ENCODE data around the gene AKAP9. TPM values are rescaled to one million over a fixed set of nuclear protein-coding genes. Genes with fewer than 3 reads are reported as not detected.

Gene AKAP9
- total RNA-seq, 2 donors from 2014 or later = 57.0 to 61.9 TPM

- H3K9me3 Mint-ChIP-seq = no peaks in the 10 kb centered on the region
- Histone ChIP-seq H3K27ac (ENCODE audit: low read depth, low read length) (no peak overlapping the region), H3K27me3 (ENCODE audit: control insufficient read depth, insufficient read depth, low read length, poor library complexity, severe bottlenecking) (peaks cover 37% of the 10 kb centered on the region), H3K9ac (ENCODE audit: extremely low read depth, low read length, poor library complexity, severe bottlenecking) (no peak overlapping the region), H3K4me3 (ENCODE audit: low read length) (no peak overlapping the region), H3K4me1 (ENCODE audit: control insufficient read depth, insufficient read depth, low read length) (peaks cover 6% of the 10 kb centered on the region), H3K9me3 (ENCODE audit: control insufficient read depth, low read length) (no peaks in the 10 kb centered on the region), H3K36me3 (ENCODE audit: control insufficient read depth, insufficient read depth, low read length) (peaks cover 17% of the 10 kb centered on the region)
- TF ChIP-seq CTCF (conservative IDR thresholded peaks at IDR 0.05) = no peak
- H3K27ac Mint-ChIP-seq = no peak overlapping the region
- DNase-seq = no peak
- H3K4me1 Mint-ChIP-seq = peaks cover 10% of the 10 kb centered on the region
- H3K27me3 Mint-ChIP-seq (ENCODE audit: insufficient read depth) = peaks cover 12% of the 10 kb centered on the region
- 83 to 92% methylated on average over 2 to 4 of the region's 5 CpGs for WGBS, 2 experiments (ENCODE audit: insufficient coverage in 1 of 2, insufficient read length in 1 of 2)
- H3K4me3 Mint-ChIP-seq = no peak overlapping the region
- peaks cover 13% of the 10 kb centered on the region for H3K36me3 Mint-ChIP-seq (ENCODE audit: low read depth)
These were observed 117.4 kb downstream of the AKAP9 start for GRCh38 chr7:92058040-92058439.

- Mint-ChIP-seq H3K4me3 (no peak overlapping the region), H3K4me1 (peaks cover 10% of the 10 kb centered on the region), H3K27ac (no peak overlapping the region), H3K9me3 (no peaks in the 10 kb centered on the region), H3K27me3 (ENCODE audit: insufficient read depth) (peaks cover 11% of the 10 kb centered on the region), H3K36me3 (ENCODE audit: low read depth) (peaks cover 10% of the 10 kb centered on the region)
- WGBS, 2 experiments (ENCODE audit: insufficient coverage in 1 of 2, insufficient read length in 1 of 2) = 89% methylated on average over 1 of the region's 2 CpGs; no CpG with 5 or more reads in 1 of the 2 experiments
- H3K9ac ChIP-seq (ENCODE audit: extremely low read depth, low read length, poor library complexity, severe bottlenecking) = no peak overlapping the region
- peaks cover 21% of the 10 kb centered on the region for H3K36me3 ChIP-seq (ENCODE audit: control insufficient read depth, insufficient read depth, low read length)
- DNase-seq = no peak
- H3K27me3 ChIP-seq (ENCODE audit: control insufficient read depth, insufficient read depth, low read length, poor library complexity, severe bottlenecking) = peaks cover 29% of the 10 kb centered on the region
- peaks cover 6% of the 10 kb centered on the region for H3K4me1 ChIP-seq (ENCODE audit: control insufficient read depth, insufficient read depth, low read length)
- no peaks in the 10 kb centered on the region for H3K9me3 ChIP-seq (ENCODE audit: control insufficient read depth, low read length)
- no peak overlapping the region for H3K27ac ChIP-seq (ENCODE audit: low read depth, low read length)
- TF ChIP-seq CTCF (conservative IDR thresholded peaks at IDR 0.05) = no peak
- no peak overlapping the region for H3K4me3 ChIP-seq (ENCODE audit: low read length)
These were observed 118.2 kb downstream of the AKAP9 start for GRCh38 chr7:92058899-92059298.

GRCh38 chr7:92061154-92061553 is 120.5 kb downstream of the AKAP9 start:
- H3K27ac ChIP-seq (ENCODE audit: low read depth, low read length) = no peak overlapping the region
- no peak overlapping the region for H3K27ac Mint-ChIP-seq
- H3K9me3 ChIP-seq (ENCODE audit: control insufficient read depth, low read length) = no peaks in the 10 kb centered on the region

More at GRCh38 chr7:92061154-92061553, 120.5 kb downstream of the AKAP9 start:
- Histone ChIP-seq H3K27me3 (ENCODE audit: control insufficient read depth, insufficient read depth, low read length, poor library complexity, severe bottlenecking) (peaks cover 15% of the 10 kb centered on the region), H3K9ac (ENCODE audit: extremely low read depth, low read length, poor library complexity, severe bottlenecking) (no peak overlapping the region), H3K4me1 (ENCODE audit: control insufficient read depth, insufficient read depth, low read length) (no peaks in the 10 kb centered on the region), H3K36me3 (ENCODE audit: control insufficient read depth, insufficient read depth, low read length) (peaks cover 27% of the 10 kb centered on the region), H3K4me3 (ENCODE audit: low read length) (no peak overlapping the region)
- Mint-ChIP-seq H3K4me1 (peaks cover 3% of the 10 kb centered on the region), H3K36me3 (ENCODE audit: low read depth) (peaks cover 13% of the 10 kb centered on the region), H3K27me3 (ENCODE audit: insufficient read depth) (peaks cover 5% of the 10 kb centered on the region), H3K9me3 (no peaks in the 10 kb centered on the region), H3K4me3 (no peak overlapping the region)
- 92 to 97% methylated on average over 4 to 5 of the region's 5 CpGs for WGBS, 2 experiments (ENCODE audit: insufficient coverage in 1 of 2, insufficient read length in 1 of 2)
- DNase-seq = no peak
- no peak for TF ChIP-seq CTCF (conservative IDR thresholded peaks at IDR 0.05)
